G401 (cell line): Measurements from ENCODE around the gene BLOC1S5. TPM values are rescaled to one million over a fixed set of nuclear protein-coding genes. Genes with fewer than 3 reads are reported as not detected.
"Not testable (repeated sequence)": the region's sequence is repeated elsewhere in the genome, so short reads cannot be mapped to it uniquely, and the experiment has no call there.

ENCODE experiments used
- DNase-seq: peaks from one replicate; pipeline ENCODE4 v3.0.0-alpha.2; 2015; ENCODE audit warnings: low spot score
- in situ Hi-C: cut with HindIII; loops from 2 replicates; pipeline ENCODE4 v1.10.0; 2016; ENCODE audit warnings: low sequenced_read_pairs, mixed read lengths
- total RNA-seq: library from RNA; depleted of rRNA; stranded (reverse); fragments of >200 nt; shearing (Covaris generic); gene quantifications from 2 replicates; pipeline ENCODE4 v1.2.3, GENCODE V29; 2014

Gene BLOC1S5
- total RNA-seq, 1 experiment from 2014 or later = 40.9 TPM

DNA sequence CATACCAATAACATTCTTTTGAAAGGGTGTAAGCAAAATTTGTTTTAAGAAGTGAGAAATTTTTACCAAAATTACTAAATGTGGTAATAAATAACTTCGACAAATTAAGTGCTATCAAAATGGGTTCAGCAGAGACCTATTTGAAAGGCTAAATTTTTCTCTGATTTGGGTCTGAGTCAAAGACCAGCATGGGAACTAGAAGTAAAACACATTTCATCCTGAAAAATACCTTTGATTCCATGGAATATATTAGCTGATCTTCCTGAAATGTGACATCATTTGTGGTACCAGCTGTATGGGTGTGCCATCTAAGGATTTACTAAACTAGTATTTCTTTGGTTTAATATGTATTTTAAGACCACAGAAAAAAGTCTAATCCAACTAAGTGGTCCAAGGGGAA, 63.6 kb downstream of the BLOC1S5 start:
- no peak for DNase-seq
- in situ Hi-C loops = no loop called here

DNA sequence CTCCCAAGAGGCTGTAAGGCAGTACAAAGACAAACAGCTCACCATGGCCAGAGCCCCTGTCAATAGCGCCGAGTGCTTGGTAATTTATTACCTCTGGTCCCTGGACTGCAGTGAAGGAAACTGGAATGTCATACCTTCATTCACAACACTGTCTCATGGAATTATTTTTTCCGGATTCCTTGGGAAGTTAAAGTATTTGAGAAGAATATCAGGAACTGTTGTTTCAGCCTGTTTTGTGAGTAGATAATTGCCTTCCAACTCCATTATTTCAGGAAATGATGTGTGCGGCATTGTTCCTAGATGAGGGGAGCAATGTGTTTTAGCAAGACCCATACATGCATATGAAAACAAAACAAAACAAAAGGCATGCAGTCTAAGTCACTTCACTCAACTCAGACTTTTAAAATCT, 64.0 kb downstream of the BLOC1S5 start:
- in situ Hi-C loops = no loop called here

DNA sequence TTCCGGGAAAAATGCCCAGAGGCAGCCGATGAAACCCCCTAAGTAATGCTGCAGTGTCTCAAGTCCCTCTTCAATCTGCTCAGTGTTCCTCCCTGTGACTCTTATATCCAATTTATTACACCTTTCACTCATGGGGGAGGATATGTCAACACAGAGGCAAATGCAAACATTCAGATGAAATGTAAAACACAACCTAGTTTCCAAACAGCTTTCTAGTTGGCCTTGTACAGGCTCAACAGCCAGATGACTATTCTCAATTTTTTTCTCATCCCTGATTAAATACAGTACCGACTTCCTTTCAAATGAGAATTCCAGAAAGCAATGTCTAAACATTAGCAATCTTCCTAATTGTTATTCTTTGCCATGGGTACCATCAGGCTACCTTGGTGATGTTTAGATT, 65.0 kb downstream of the BLOC1S5 start:
- no peak for DNase-seq
- in situ Hi-C loops = no loop called here

More for the DNA sequence above, 64.0 kb downstream of the BLOC1S5 start:
- no peak for DNase-seq

DNA sequence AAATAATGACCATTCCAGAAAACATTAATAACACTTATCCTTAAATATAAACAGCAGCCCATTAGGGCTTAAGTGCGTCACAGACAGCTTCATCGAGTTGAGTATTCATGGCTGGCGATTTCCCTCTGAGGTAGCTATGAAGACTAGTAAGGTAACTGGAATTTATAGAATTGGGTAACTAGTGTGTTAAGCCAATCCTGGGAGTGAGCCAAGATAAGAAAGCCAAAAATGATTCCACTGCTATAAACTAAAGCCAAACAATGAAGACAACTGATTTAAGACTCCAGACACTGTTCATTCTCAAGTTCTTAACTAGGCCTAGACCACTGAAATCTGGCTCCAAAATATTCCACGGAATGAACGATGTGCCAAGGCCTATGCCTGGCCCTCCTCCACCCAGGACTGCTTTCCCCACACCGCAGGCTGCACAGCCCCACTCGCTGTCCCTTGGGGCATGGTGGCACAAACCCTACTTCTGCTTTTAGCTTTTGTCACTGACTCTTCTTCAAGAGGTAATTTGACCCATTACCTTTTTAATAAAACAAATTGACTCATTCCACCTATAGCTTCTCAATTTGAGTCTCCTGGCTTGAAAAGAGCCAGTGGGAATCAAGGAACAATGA, 66.0 kb downstream of the BLOC1S5 start:
- DNase-seq = no peak
- in situ Hi-C loops = no loop called here

DNA sequence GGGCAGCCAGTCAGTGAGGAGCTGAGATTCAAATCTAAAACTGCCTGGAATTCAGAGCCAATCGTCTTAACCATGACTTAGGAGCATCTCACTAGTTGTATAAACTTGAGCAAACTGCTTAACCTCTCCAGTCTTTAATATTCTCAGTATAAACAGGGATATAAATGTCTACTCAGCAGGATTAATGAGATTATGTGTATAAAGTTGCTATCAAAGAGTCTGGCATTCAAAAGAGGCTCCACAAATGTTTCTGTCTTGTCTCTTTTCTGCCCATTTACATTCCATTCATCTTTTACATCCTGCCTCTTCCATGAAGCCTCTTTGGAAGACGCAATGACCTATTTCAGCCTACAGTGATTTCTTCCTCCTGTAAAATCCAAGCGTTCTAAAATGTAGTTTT, 66.9 kb downstream of the BLOC1S5 start:
- in situ Hi-C loops = no loop called here
- no peak for DNase-seq

DNA sequence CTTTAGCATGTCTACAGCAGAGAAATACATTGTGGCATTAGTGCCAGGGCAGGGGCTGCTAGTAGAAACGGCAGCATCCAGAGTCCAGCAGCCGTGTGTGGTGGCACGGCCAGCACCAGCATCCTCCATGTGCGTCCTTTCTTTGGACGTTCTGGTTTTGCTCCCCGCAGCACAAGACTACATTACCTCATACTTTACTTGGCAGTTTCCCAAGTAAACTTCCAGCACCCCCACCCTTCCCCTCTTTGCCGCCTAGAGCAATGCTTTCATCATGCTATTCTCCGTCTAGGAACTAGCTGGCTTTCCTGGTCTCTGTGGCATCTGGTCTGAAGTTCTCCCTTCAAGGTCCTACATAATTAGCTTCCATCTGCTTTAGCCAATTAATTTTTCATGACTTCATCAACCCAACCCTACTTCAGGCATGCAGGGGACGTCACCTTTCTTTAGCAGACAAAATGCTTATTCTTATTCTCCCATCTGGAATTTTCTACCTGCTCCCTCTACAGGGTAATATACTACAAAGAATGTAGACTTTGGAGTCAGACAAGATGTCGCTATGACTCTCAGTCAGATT, 67.6 kb downstream of the BLOC1S5 start:
- DNase-seq = no peak
- in situ Hi-C loops = no loop called here

DNA sequence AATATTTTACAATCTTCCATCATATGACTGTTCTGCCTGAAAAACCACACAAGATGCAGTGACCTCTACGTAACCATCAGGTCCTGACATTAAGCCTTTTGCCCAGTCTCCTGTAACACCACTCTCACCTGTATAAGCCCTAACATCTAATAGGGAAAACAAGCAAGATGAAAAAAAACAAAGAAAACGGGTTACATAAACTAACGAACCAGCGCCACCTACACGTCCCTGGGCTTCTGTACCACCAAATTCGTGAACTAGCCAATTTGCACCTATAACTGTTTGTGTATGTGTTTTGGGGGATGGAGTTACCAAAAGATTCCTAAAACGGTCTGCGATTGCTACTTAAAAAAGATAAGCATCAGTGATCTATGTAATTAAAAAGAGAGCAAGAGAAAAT, 70.2 kb downstream of the BLOC1S5 start:
- in situ Hi-C loops = no loop called here
- DNase-seq = no peak

DNA sequence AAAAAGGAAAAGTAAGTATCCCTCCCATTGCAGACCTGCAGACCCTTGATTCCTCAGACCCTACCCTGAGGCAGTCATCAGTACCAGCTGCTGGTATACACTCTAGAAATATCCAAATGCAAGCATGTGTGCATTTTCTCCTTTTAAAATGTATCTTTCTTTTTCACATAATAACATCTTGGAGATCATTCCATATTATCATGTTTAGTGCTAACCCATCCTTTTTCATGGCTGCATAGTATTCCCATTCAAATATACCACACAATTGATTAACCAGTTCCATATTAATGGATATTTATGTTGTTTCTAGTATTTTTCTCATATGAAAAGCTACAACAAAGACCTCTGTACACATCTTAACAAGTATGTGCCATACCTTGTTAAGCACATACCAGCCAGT, 70.8 kb downstream of the BLOC1S5 start:
- in situ Hi-C loops = no loop called here

DNA sequence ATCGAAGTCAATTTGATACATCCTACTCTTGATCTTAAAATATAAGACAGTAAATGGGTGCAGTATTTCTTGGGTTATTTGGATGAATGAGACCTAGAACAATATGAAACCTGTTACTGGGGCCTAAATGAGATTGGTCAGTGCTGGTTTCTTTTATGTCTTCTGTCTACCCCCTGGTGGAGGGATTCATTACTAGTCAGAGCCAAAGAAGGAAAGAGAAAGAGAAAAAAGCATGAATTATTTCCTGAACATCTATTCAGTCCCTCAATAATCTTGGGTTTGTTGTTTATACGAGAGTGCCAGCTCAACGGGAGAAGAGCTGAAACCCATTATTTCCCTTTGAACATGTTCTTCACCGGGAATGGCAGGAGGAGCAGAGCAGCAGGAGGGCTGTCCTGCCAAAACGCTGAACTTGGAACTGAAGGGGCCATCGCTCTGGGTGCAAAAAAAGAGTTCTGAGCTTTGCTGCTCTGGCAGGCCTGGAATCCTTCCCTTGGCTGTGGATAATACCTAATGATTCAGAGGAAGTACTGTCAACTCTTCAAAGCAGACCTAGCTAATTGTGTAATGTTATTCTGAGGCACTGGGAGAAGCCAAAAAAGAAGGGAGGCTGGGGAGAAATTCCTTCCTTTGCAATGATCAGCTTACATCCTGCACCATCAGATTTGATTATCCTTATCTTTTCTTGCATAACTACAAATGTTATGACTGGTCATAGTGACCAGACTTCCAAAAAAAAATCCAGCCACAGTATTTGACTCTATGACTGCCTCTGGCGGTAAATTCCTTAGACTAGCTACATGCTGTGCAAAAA, 72.0 kb downstream of the BLOC1S5 start:
- in situ Hi-C loops = no loop called here
- DNase-seq = peak; percentile 8

More for the DNA sequence above, 70.8 kb downstream of the BLOC1S5 start:
- no peak for DNase-seq

DNA sequence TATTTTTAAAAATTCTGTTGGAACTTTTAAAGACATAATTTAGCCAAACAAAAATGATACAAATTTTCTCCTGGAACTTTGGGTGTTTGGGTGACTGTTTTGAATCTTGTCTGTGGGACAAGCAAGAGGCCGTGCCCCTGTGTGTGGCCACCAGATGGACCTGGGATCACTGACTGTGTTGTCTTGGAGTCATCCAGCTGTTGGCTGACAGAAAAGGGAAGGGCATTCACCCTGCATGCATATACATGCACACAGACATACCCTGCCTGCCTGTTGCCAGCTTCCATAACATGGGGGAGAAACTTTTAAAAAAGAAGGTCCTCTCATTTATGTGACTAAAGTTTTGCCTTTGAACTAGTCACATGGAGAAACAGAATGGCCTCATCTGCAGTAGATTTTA, 72.7 kb downstream of the BLOC1S5 start:
- DNase-seq = no peak
- in situ Hi-C loops = no loop called here

DNA sequence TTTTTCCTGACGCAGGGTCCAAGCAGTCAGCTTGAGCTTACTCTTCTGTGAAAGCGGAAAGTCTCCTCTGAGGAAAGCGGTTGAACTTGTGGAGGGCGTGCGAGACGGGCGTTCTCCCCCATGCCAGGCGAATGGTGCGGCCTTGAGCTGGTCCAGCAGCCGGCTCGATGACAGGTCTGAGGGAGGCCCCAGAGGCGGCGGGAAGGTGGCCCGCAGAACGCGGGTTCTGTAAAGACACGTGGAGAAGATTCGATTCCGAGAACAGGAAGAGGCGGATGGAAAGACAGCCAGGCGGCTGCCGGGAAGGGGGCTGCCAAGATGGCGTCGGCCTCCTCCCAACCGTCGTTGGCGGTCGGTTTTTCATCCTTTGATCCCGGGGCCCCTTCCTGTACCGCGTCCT, 78.0 kb downstream of the BLOC1S5 start:
- no peak for DNase-seq
- in situ Hi-C loops = no loop called here

DNA sequence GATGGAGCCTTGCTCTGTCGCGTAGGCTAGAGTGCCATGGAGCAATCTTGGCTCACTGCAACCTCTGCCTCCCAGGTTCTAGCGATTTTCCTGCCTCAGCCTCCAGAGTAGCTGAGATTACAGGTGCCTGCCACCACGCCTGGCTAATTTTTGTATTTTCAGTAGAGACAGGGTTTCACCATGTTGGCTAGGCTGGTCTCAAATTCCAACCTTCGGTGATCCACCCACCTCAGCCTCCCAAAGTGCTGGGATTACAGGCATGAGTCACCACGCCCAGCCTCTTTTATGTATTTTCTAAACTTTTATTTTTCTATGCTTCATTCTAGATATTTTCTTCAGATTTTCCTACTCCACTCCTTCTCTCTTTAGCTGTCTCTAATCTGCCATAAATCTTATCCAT, 80.2 kb downstream of the BLOC1S5 start:
- DNase-seq, in situ Hi-C loops: not testable (repeated sequence)

DNA sequence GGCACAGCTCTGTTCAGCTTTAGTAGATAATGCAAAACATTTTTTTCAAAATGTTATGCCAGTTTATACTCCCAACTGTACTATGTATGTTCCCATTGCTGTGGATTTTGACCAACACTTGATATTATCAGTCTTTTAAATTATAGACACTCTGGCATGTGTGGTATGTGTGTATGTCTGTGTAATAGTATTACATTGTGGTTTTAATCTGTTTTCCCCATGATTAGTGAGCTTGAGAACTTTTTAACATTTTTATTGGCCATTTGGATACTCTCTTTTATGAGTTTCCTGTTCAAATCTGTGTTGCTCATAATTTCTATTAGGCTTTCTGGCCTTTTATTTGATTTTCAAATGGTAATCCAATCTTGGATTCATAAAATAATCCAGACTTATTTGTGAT, 84.4 kb downstream of the BLOC1S5 start:
- in situ Hi-C loops = no loop called here
- no peak for DNase-seq

DNA sequence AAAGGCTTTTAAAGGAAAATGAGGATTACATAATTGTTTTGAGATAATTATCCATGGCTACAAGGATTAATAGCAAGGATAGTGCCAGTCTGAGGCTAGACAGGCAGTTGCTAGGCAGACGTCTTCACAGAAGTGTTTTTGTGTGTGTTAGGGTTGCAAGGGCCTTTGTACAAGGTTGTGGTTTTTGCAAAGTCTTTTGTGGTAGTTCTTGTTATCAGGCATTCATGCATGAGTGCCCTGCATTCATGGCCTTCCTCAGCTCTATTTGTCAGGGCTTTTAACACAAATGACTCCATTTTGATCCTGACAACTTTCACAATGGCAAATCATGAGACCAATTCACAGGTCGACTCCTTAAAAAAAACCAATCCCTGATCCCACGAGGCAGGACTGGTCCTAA, 85.5 kb downstream of the BLOC1S5 start:
- in situ Hi-C loops = no loop called here
- no peak for DNase-seq

DNA sequence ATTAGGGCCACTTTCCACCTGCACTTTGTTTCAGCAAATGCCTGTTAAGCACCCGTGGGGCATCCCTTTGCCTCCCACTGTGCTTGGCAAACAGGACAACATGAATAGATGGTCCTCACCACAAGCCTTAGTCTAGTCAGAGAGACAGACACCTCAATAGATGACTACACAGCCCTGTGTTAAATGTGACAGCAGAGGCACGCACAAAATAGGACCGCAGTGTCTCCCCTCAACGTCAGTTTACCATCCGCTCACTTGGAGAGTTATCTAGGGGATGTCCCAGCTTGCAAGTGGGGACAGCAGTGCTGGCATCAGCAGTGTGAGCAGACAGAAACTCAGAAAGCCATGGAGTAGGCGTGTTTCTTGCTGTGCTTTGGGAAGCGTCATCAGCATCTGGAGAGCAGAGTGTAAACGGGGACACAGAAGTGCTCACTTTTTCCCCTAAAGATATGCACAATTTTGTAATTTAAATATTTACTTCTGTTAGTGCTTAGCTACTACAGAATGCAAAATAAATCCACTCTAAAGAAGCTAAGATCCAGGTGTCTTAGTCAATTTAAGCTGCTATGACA, 87.6 kb downstream of the BLOC1S5 start:
- in situ Hi-C loops = no loop called here
- no peak for DNase-seq

DNA sequence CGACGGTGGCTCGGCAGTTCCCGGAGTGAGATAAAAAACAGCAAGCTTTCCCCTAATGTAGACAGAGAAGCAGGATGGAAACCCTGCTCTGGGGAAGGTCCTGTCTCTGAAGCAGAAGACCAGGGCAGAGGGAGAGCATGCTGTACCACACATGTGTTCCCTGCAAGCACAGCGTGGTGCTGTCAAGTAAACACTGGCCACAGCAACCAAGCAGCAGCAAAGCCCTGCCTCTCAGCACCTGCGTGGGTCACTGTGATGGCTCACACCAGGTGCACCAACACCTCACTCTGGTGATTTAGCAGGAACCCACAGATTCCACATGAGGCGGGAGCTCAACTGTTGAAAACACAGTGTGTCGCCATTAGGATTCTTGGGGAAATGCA, 88.4 kb downstream of the BLOC1S5 start:
- in situ Hi-C loops = no loop called here
- DNase-seq = peak; percentile 8

DNA sequence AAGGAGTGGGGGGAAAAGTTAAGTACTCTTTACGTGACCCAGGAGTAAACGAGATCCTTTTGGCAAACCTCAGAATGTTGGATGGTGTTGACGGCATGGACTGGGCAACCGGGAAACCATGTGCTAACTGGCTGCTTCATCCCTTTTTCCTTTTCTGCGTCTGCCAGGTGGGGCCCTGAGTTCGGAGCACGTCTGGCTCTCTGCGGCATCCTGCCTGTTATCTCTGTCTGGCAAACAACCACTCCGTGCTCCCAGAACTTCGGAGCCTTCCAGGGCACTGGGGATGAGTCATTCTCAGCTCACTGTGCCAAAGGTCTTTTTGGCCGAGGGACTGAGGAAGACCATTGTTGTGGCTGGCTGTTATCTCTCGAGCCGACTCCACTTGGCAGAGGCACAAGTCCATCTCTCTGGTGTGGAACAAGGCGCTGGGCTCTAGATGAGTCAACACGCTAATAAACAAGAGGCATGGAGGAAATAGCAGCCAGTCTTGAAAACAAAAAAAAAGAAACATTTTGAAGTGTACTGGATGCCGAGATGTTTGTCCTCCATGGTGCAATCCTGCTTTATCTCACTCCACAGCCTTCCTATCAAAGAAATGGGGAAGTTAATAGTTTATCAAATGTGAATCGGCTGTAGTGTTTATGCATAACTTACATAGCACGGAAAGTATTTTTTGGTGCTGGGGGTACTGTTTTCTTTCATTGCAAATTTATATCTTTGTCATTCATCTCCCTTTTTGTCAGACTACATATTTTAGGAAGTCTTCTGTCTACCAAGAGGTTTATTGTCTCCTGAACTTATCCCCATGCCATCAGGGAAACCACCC, 89.0 kb downstream of the BLOC1S5 start:
- in situ Hi-C loops = no loop called here
- DNase-seq = peak; percentile 61

DNA sequence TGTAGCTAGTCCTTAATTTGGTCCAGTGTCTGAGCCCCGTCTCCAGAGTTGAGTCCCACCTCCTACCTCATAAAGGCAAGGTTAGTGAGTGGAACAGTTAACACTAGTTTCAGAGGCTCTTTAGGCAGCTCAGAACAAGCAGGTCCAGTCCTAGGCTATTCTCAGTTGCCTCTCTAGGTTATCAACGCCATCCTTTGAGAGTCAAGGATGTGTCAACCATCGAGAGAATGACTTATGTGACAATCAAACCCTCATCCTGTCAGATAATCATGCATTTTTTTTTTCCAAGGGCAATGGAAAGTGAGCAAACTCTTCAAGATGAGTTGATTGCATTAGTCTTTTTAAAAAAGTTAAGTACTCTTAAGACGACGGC, 89.6 kb downstream of the BLOC1S5 start:
- no peak for DNase-seq
- in situ Hi-C loops = no loop called here

DNA sequence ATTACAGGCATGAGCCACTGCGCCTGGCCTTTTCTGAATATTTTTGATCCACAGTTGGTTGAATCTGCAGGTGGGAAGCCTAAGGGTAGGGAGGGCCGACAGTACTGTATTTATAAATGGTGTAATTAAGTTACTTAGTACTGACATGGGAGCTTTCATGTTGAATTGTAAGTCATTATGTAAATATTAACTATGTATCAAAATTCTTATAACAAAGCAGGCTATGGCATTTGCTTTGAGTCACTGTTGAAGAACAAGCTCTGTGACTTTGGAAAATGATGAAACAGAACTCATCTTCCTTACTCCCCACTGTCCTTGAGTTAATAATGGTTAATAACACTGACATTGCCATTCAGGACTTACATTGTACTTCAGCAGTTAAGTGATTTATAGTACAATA, 90.6 kb downstream of the BLOC1S5 start:
- DNase-seq = no peak
- in situ Hi-C loops = no loop called here

DNA sequence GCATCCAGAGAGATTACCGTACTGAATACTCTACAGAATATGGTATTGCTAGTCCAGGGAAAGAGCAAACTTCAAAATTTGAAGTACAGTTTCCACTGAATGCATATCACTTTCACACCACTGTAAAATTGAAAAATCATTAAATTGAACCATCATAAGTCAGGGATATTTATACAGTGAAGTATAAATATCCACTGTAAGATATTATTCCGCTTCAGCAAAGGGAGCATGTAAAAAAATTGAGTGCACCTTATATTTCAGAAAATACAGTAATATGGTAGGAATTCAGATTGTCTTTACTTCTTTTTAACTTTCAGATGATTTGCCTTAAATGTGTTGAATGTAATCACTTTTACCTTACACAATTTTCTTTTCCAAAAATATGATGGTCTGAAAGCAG, 92.7 kb downstream of the BLOC1S5 start:
- in situ Hi-C loops = no loop called here
- no peak for DNase-seq
